ENCODE measurements around the gene NAALADL2. TPM values are rescaled to one million over a fixed set of nuclear protein-coding genes. Genes with fewer than 3 reads are reported as not detected.

The NAALADL2 gene
- total and polyA plus RNA-seq, 2 of the 13 experiments (the other 11 are each of a cell fraction or from before 2014, with no cell fraction given), result 0.08 TPM; not detected in 1

- DNase-seq (ENCODE audit: low spot score) (no peak), FAIRE-seq (no peak), ATAC-seq (no peak)
- H3K4me3 ChIP-seq (replicated peaks in 1 of 3; ENCODE audit: insufficient read depth in 1 of 3, low read depth in 2 of 3, low read length in 3 of 3), result no peak overlapping the region
- H3K4me1 ChIP-seq (ENCODE audit: insufficient read depth, low read length), result no peaks in the 10 kb centered on the region
- BruUV-seq (replicated peaks), result no TSS peak
- no peak overlapping the region for H2AFZ ChIP-seq (ENCODE audit: low read length)
- H3K27ac ChIP-seq (ENCODE audit: extremely low read length, insufficient read depth, low read length), result no peak overlapping the region
- no peak for TF ChIP-seq ZSCAN20 (CRISPR knock-in tag; IDR thresholded peaks at IDR 0.05; ENCODE audit: borderline replicate concordance)
- no peak for TF ChIP-seq SKI (IDR thresholded peaks at IDR 0.05; ENCODE audit: partially characterized antibody)
- TF ChIP-seq ZBTB2 (CRISPR knock-in tag; IDR thresholded peaks at IDR 0.05; ENCODE audit: low read depth), result no peak
- no peak for TF ChIP-seq ZMAT3 (CRISPR knock-in tag; conservative IDR thresholded peaks at IDR 0.05)
- TF ChIP-seq HOXA5 (CRISPR knock-in tag; IDR thresholded peaks at IDR 0.05), result no peak
- TF ChIP-seq HNRNPK (IDR thresholded peaks at IDR 0.05; ENCODE audit: low read depth, low read length, poor library complexity, severe bottlenecking), result no peak
- no peak for TF ChIP-seq ZNF333 (CRISPR knock-in tag; IDR thresholded peaks at IDR 0.05; ENCODE audit: borderline replicate concordance)
- TF ChIP-seq GTF2F1 (IDR thresholded peaks at IDR 0.05; ENCODE audit: low read length), result no peak
- TF ChIP-seq STAG1 (CRISPR knock-in tag; IDR thresholded peaks at IDR 0.05), result no peak
- TF ChIP-seq ZNF251 (CRISPR knock-in tag; IDR thresholded peaks at IDR 0.05), result no peak
- TF ChIP-seq ZNF556 (CRISPR knock-in tag; IDR thresholded peaks at IDR 0.05; ENCODE audit: borderline replicate concordance), result no peak
- WGBS (ENCODE audit: low lambda C conversion rate), result 5% methylated on average over 4 of the region's 4 CpGs
- no peaks in the 10 kb centered on the region; the same call in 1 of the 2 replicates for H3K9me3 ChIP-seq (ENCODE audit: low read length)
- ChIA-PET CTCF (ENCODE audit: low intra/inter-chr PET ratio, low total read pairs) (no interaction called here), POLR2A (no interaction called here)
- in situ Hi-C loops (cut with HindIII; ENCODE audit: extremely low pct_ligation_motif_present, low pct_unique_long_range_greater_than_20kb), result no loop called here
- intact Hi-C loops (cut with micrococcal nuclease; ENCODE audit: unreplicated experiment), result no loop called here
- H3K9ac ChIP-seq (ENCODE audit: insufficient read depth, low read depth, low read length), result no peak overlapping the region
- no peaks in the 10 kb centered on the region for H4K20me1 ChIP-seq (ENCODE audit: insufficient read depth, low read length)
- H3K4me2 ChIP-seq (ENCODE audit: low read depth, low read length), result no peak overlapping the region
- H3K36me3 ChIP-seq (replicated peaks in 1 of 2; ENCODE audit: control insufficient read depth in 1 of 2, insufficient read depth in 2 of 2, low read length in 2 of 2), result no peaks in the 10 kb centered on the region
- no peaks in the 10 kb centered on the region for H3K27me3 ChIP-seq (ENCODE audit: control insufficient read depth in 1 of 2, insufficient read depth in 2 of 2, low read length in 2 of 2)
- H3K79me2 ChIP-seq (ENCODE audit: insufficient read depth, low read length), result no peaks in the 10 kb centered on the region
These were observed 436.4 kb downstream of the NAALADL2 start for GRCh38 chr3:175295248-175296130.
